ENCODE measurements around the gene KIF2B. TPM values are rescaled to one million over a fixed set of nuclear protein-coding genes. Genes with fewer than 3 reads are reported as not detected.

KIF2B gene
- total and polyA plus RNA-seq, 2 experiments from 2014 or later, result 0.08 TPM; not detected in 1

DNA sequence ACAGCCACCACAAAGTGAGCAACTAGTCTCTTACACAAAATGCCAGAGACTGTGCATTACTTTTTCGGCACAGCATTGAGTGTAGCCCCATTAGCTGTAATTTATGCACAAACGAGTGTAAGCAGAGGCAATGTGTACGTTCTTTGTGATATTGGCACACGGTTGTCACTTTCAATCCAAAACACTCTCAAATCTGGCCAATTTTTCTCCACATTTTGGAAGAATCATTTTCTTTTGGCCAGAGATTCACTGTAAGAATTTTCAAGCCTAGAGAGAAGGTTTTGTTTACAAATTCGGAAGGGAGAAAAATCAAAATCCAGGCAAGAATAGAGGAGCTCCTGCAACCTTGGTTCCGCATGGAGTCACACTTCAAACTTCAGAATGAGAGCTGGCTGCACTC lies 15.4 kb upstream of the KIF2B start:
- Histone ChIP-seq H3K27ac (ENCODE audit: low read depth) (no peak overlapping the region), H2AFZ (peak overlapping the region; percentile 38; the same call in 1 of the 2 replicates), H3K4me3 (no peak overlapping the region), H3K36me3 (ENCODE audit: insufficient read depth) (no peaks in the 10 kb centered on the region), H3K4me2 (no peak overlapping the region), H3F3A (replicated peaks; ENCODE audit: low read depth) (no peaks in the 10 kb centered on the region), H3K9me2 (ENCODE audit: insufficient read depth) (0 out of 2 replicates have a peak, but pooled peaks cover 4% of the 10 kb centered on the region), H3K79me2 (replicated peaks; ENCODE audit: insufficient read depth) (no peaks in the 10 kb centered on the region), H3K27me3 (ENCODE audit: insufficient read depth) (no peaks in the 10 kb centered on the region), H4K20me1 (replicated peaks; ENCODE audit: insufficient read depth) (no peaks in the 10 kb centered on the region), H3K4me1 (ENCODE audit: insufficient read depth) (no peaks in the 10 kb centered on the region)
- H3K27me3 Mint-ChIP-seq (ENCODE audit: insufficient read depth, low read depth, poor library complexity), result no peaks in the 10 kb centered on the region
- H3K27ac Mint-ChIP-seq, result no peak overlapping the region
- no peak for ATAC-seq
- DNase-seq (ENCODE audit: low spot score), result no peak
- H3K9me3 Mint-ChIP-seq, result peaks cover 5% of the 10 kb centered on the region; the same call in 1 of the 3 replicates
- TF ChIP-seq, protein P1, sequence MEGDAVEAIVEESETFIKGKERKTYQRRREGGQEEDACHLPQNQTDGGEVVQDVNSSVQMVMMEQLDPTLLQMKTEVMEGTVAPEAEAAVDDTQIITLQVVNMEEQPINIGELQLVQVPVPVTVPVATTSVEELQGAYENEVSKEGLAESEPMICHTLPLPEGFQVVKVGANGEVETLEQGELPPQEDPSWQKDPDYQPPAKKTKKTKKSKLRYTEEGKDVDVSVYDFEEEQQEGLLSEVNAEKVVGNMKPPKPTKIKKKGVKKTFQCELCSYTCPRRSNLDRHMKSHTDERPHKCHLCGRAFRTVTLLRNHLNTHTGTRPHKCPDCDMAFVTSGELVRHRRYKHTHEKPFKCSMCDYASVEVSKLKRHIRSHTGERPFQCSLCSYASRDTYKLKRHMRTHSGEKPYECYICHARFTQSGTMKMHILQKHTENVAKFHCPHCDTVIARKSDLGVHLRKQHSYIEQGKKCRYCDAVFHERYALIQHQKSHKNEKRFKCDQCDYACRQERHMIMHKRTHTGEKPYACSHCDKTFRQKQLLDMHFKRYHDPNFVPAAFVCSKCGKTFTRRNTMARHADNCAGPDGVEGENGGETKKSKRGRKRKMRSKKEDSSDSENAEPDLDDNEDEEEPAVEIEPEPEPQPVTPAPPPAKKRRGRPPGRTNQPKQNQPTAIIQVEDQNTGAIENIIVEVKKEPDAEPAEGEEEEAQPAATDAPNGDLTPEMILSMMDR (conservative IDR thresholded peaks at IDR 0.05; ENCODE audit: low read depth in 2 of 2), result no peak
- TF ChIP-seq EZH2phosphoT487 (IDR thresholded peaks at IDR 0.05; ENCODE audit: unreplicated experiment) (no peak), STAT1 (IDR thresholded peaks at IDR 0.05; ENCODE audit: unreplicated experiment) (no peak), JUNB (IDR thresholded peaks at IDR 0.05; ENCODE audit: unreplicated experiment) (no peak), CREB1 (CRISPR knock-in tag; IDR thresholded peaks at IDR 0.05; ENCODE audit: low read depth) (no peak), NANOG (IDR thresholded peaks at IDR 0.05; ENCODE audit: borderline replicate concordance) (no peak), POLR2AphosphoS5 (IDR thresholded peaks at IDR 0.05; ENCODE audit: low read depth) (no peak), EZH2 (IDR thresholded peaks at IDR 0.05; ENCODE audit: low read depth, unreplicated experiment) (no peak), ZNF114 (CRISPR knock-in tag; IDR thresholded peaks at IDR 0.05) (no peak), ZNF331 (CRISPR knock-in tag; IDR thresholded peaks at IDR 0.05; ENCODE audit: low read depth) (no peak)
- TF ChIP-seq, protein P2, sequence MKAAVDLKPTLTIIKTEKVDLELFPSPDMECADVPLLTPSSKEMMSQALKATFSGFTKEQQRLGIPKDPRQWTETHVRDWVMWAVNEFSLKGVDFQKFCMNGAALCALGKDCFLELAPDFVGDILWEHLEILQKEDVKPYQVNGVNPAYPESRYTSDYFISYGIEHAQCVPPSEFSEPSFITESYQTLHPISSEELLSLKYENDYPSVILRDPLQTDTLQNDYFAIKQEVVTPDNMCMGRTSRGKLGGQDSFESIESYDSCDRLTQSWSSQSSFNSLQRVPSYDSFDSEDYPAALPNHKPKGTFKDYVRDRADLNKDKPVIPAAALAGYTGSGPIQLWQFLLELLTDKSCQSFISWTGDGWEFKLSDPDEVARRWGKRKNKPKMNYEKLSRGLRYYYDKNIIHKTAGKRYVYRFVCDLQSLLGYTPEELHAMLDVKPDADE (IDR thresholded peaks at IDR 0.05), result no peak
- TF ChIP-seq, protein P3, sequence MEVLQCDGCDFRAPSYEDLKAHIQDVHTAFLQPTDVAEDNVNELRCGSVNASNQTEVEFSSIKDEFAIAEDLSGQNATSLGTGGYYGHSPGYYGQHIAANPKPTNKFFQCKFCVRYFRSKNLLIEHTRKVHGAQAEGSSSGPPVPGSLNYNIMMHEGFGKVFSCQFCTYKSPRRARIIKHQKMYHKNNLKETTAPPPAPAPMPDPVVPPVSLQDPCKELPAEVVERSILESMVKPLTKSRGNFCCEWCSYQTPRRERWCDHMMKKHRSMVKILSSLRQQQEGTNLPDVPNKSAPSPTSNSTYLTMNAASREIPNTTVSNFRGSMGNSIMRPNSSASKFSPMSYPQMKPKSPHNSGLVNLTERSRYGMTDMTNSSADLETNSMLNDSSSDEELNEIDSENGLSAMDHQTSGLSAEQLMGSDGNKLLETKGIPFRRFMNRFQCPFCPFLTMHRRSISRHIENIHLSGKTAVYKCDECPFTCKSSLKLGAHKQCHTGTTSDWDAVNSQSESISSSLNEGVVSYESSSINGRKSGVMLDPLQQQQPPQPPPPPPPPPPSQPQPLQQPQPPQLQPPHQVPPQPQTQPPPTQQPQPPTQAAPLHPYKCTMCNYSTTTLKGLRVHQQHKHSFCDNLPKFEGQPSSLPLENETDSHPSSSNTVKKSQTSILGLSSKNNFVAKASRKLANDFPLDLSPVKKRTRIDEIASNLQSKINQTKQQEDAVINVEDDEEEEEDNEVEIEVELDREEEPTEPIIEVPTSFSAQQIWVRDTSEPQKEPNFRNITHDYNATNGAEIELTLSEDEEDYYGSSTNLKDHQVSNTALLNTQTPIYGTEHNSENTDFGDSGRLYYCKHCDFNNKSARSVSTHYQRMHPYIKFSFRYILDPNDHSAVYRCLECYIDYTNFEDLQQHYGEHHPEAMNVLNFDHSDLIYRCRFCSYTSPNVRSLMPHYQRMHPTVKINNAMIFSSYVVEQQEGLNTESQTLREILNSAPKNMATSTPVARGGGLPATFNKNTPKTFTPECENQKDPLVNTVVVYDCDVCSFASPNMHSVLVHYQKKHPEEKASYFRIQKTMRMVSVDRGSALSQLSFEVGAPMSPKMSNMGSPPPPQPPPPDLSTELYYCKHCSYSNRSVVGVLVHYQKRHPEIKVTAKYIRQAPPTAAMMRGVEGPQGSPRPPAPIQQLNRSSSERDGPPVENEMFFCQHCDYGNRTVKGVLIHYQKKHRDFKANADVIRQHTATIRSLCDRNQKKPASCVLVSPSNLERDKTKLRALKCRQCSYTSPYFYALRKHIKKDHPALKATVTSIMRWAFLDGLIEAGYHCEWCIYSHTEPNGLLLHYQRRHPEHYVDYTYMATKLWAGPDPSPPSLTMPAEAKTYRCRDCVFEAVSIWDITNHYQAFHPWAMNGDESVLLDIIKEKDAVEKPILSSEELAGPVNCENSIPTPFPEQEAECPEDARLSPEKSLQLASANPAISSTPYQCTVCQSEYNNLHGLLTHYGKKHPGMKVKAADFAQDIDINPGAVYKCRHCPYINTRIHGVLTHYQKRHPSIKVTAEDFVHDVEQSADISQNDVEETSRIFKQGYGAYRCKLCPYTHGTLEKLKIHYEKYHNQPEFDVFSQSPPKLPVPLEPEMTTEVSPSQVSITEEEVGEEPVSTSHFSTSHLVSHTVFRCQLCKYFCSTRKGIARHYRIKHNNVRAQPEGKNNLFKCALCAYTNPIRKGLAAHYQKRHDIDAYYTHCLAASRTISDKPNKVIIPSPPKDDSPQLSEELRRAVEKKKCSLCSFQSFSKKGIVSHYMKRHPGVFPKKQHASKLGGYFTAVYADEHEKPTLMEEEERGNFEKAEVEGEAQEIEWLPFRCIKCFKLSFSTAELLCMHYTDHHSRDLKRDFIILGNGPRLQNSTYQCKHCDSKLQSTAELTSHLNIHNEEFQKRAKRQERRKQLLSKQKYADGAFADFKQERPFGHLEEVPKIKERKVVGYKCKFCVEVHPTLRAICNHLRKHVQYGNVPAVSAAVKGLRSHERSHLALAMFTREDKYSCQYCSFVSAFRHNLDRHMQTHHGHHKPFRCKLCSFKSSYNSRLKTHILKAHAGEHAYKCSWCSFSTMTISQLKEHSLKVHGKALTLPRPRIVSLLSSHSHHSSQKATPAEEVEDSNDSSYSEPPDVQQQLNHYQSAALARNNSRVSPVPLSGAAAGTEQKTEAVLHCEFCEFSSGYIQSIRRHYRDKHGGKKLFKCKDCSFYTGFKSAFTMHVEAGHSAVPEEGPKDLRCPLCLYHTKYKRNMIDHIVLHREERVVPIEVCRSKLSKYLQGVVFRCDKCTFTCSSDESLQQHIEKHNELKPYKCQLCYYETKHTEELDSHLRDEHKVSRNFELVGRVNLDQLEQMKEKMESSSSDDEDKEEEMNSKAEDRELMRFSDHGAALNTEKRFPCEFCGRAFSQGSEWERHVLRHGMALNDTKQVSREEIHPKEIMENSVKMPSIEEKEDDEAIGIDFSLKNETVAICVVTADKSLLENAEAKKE (CRISPR knock-in tag; IDR thresholded peaks at IDR 0.05), result no peak
- TF ChIP-seq, protein P4, sequence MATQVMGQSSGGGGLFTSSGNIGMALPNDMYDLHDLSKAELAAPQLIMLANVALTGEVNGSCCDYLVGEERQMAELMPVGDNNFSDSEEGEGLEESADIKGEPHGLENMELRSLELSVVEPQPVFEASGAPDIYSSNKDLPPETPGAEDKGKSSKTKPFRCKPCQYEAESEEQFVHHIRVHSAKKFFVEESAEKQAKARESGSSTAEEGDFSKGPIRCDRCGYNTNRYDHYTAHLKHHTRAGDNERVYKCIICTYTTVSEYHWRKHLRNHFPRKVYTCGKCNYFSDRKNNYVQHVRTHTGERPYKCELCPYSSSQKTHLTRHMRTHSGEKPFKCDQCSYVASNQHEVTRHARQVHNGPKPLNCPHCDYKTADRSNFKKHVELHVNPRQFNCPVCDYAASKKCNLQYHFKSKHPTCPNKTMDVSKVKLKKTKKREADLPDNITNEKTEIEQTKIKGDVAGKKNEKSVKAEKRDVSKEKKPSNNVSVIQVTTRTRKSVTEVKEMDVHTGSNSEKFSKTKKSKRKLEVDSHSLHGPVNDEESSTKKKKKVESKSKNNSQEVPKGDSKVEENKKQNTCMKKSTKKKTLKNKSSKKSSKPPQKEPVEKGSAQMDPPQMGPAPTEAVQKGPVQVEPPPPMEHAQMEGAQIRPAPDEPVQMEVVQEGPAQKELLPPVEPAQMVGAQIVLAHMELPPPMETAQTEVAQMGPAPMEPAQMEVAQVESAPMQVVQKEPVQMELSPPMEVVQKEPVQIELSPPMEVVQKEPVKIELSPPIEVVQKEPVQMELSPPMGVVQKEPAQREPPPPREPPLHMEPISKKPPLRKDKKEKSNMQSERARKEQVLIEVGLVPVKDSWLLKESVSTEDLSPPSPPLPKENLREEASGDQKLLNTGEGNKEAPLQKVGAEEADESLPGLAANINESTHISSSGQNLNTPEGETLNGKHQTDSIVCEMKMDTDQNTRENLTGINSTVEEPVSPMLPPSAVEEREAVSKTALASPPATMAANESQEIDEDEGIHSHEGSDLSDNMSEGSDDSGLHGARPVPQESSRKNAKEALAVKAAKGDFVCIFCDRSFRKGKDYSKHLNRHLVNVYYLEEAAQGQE (IDR thresholded peaks at IDR 0.05; ENCODE audit: unreplicated experiment), result no peak
- H3K4me3 Mint-ChIP-seq, result no peak overlapping the region
- no peaks in the 10 kb centered on the region for H3K4me1 Mint-ChIP-seq
- H3K36me3 Mint-ChIP-seq (ENCODE audit: low read depth), result no peaks in the 10 kb centered on the region; the same call in 2 of the 3 replicates

Data from GM23338 (cell line).